ENCODE results near the gene JAG1. TPM values are rescaled to one million over a fixed set of nuclear protein-coding genes. Genes with fewer than 3 reads are reported as not detected.

The JAG1 gene
- total and polyA plus RNA-seq, 2 of the 4 experiments (the other 2 are of a cell fraction), result 10.2 to 22.6 TPM

DNA sequence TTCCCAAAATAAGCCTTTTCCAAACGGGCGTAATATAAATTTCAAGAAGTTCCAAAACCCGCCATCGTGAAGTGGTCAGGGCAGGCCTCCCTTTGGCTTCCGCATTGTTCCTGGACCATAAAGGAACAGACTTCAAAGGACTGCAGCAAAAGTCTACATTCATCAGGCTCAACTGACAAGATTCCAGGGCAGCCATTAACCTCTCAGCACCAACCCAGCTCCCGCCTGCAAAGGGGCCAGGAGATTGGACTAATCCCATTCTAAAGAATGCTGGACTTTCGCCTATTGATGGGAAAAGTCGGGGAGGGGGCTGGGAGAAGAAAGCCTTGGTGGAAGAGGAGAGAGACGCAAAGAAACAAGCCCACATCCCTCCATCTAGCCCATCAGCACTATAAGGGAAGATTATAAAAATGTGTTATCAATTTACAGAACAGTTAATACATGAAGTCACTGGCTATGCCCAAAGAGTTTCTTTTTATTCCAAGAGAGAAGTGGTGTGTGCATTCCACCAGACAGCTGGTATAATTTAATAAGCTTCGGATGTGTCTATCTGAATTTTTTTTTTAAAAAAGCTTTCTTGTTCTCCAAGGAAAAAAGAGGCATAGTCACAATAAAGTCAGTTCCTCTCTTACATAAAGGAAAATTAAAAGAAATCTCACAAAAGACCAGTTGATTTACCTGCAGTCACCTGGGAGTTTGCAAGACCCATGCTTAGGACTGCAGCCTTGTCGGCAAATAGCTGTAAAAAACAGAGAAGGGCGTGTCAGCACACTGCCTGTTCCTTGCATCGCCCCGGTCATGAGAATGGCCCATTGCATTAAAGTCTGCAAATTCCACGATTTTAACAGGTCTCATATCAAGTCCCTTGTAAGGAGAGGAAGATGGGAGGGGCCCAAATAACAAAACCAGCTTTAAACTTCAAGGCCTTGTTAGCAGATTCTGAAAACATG is 17.8 kb downstream of the JAG1 start (continued):
- TF ChIP-seq CEBPB (IDR thresholded peaks at IDR 0.05; ENCODE audit: low read depth, low read length) (no peak), BHLHE40 (IDR thresholded peaks at IDR 0.05; ENCODE audit: low read depth, low read length) (no peak)

DNA sequence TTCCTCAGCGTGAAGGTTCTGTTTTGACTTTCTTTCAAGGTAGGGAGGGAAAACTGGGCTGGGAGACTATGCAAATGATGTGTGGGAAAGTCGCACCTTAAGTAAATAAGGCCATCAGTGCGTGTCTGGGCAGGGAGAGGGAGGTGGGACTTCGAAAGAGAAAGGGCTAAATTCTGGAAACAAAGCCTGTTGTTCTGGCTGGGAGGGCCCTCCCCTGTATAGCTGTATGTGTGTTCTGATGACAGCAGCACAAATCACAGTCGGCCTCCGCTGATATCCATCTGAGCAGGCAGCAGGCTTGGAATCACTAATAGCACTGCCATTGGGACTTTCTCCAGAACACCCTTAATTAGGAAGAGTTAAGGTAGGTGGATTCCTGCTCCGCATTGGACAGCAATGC is 19.2 kb downstream of the JAG1 start:
- CTCF ChIA-PET, result no interaction called here
- Histone ChIP-seq H2AFZ (replicated peaks; ENCODE audit: low read length, poor library complexity) (no peak overlapping the region), H2BK120ac (ENCODE audit: low read depth, low read length) (no peak overlapping the region), H3K9me3 (ENCODE audit: control insufficient read depth, insufficient read depth, low read length) (no peaks in the 10 kb centered on the region), H2AK9ac (replicated peaks; ENCODE audit: low read depth, low read length, poor library complexity) (no peak overlapping the region), H3K56ac (ENCODE audit: extremely low read depth, insufficient read depth, low read length) (no peak overlapping the region), H3K23ac (ENCODE audit: low read depth, low read length) (no peak overlapping the region), H3K9me1 (ENCODE audit: insufficient read depth, low read length) (peaks cover 23% of the 10 kb centered on the region), H2BK20ac (ENCODE audit: low read depth, low read length) (no peak overlapping the region), H4K5ac (ENCODE audit: low read depth, low read length) (no peak overlapping the region), H3K9ac (ENCODE audit: low read depth, low read length) (no peak overlapping the region), H3K4me3 (ENCODE audit: insufficient read depth, low read depth, low read length) (no peak overlapping the region), H2BK5ac (ENCODE audit: low read depth, low read length, poor library complexity, severe bottlenecking) (no peak overlapping the region), H2BK15ac (ENCODE audit: low read depth, low read length) (no peak overlapping the region), H3K4me1 (ENCODE audit: control insufficient read depth, insufficient read depth, low read length) (peaks cover 28% of the 10 kb centered on the region), H3K4ac (ENCODE audit: low read depth, low read length) (peak overlapping the region; percentile 11; the same call in 1 of the 2 replicates), H3K27ac (ENCODE audit: insufficient read depth, low read length) (no peak overlapping the region), H3K14ac (replicated peaks; ENCODE audit: low read depth, low read length) (0 out of 2 replicates have a peak overlapping the region, but pooled peaks have one; percentile 2), H4K20me1 (ENCODE audit: insufficient read depth, low read length) (peaks cover 14% of the 10 kb centered on the region), H3K79me1 (ENCODE audit: low read depth in 1 of 2, low read length in 2 of 2) (peaks cover 14 to 47% of the 10 kb centered on the region in 2 experiments; a peak in 3 of 4 replicates), H3K18ac (ENCODE audit: low read depth, low read length) (no peak overlapping the region), H3K4me2 (ENCODE audit: low read depth, low read length) (no peak overlapping the region), H4K91ac (ENCODE audit: insufficient read depth, low read depth, low read length) (no peak overlapping the region), H2AK5ac (ENCODE audit: low read depth, low read length) (peak overlapping the region; percentile 45; the same call in 1 of the 2 replicates), H4K8ac (ENCODE audit: low read depth in 2 of 2, low read length in 2 of 2) (no peak overlapping the region), H3K27me3 (ENCODE audit: control insufficient read depth, insufficient read depth, low read length) (no peaks in the 10 kb centered on the region), H3K36me3 (ENCODE audit: control insufficient read depth, insufficient read depth, low read length) (peaks cover 67% of the 10 kb centered on the region)
- in situ Hi-C loops (cut with MboI; ENCODE audit: low sequenced_read_pairs) (no loop called here), intact Hi-C loops (cut with micrococcal nuclease) (loop anchor here (5.0 to 10.0 kb wide), 3 partner anchors 97 to 1040 kb away; no protein-coding TSS in a partner anchor), dilution Hi-C loops (cut with HindIII; ENCODE audit: low sequenced_read_pairs, unreplicated experiment) (loop anchor here (25.0 kb wide), 1 partner anchor 883 kb away; no protein-coding TSS in a partner anchor)
- POLR2A ChIA-PET (ENCODE audit: unreplicated experiment), result no interaction called here
- DNase-seq (no peak), ATAC-seq (ENCODE audit: low read depth) (no peak)
- TF ChIP-seq RFX5 (IDR thresholded peaks at IDR 0.05; ENCODE audit: low read depth, low read length) (no peak), POLR2A (IDR thresholded peaks at IDR 0.05; ENCODE audit: low read depth, low read length) (no peak), MAZ (IDR thresholded peaks at IDR 0.05; ENCODE audit: borderline replicate concordance, low read depth, low read length) (no peak), MXI1 (IDR thresholded peaks at IDR 0.05; ENCODE audit: borderline replicate concordance, low read depth, low read length) (no peak), BHLHE40 (IDR thresholded peaks at IDR 0.05; ENCODE audit: low read depth, low read length) (no peak), SMC3 (IDR thresholded peaks at IDR 0.05; ENCODE audit: low read depth, low read length) (no peak), FOS (IDR thresholded peaks at IDR 0.05; ENCODE audit: low read depth, low read length) (no peak), MAFK (IDR thresholded peaks at IDR 0.05; ENCODE audit: low read depth, low read length) (no peak), NFE2L2 (IDR thresholded peaks at IDR 0.05; ENCODE audit: low read depth, low read length) (no peak), RCOR1 (IDR thresholded peaks at IDR 0.05; ENCODE audit: insufficient replicate concordance, low read length) (no peak), CEBPB (IDR thresholded peaks at IDR 0.05; ENCODE audit: low read depth, low read length) (no peak)
- TF ChIP-seq, protein P1, sequence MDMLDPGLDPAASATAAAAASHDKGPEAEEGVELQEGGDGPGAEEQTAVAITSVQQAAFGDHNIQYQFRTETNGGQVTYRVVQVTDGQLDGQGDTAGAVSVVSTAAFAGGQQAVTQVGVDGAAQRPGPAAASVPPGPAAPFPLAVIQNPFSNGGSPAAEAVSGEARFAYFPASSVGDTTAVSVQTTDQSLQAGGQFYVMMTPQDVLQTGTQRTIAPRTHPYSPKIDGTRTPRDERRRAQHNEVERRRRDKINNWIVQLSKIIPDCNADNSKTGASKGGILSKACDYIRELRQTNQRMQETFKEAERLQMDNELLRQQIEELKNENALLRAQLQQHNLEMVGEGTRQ (IDR thresholded peaks at IDR 0.05; ENCODE audit: low read depth, low read length), result no peak
- TF ChIP-seq, protein P2, sequence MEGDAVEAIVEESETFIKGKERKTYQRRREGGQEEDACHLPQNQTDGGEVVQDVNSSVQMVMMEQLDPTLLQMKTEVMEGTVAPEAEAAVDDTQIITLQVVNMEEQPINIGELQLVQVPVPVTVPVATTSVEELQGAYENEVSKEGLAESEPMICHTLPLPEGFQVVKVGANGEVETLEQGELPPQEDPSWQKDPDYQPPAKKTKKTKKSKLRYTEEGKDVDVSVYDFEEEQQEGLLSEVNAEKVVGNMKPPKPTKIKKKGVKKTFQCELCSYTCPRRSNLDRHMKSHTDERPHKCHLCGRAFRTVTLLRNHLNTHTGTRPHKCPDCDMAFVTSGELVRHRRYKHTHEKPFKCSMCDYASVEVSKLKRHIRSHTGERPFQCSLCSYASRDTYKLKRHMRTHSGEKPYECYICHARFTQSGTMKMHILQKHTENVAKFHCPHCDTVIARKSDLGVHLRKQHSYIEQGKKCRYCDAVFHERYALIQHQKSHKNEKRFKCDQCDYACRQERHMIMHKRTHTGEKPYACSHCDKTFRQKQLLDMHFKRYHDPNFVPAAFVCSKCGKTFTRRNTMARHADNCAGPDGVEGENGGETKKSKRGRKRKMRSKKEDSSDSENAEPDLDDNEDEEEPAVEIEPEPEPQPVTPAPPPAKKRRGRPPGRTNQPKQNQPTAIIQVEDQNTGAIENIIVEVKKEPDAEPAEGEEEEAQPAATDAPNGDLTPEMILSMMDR (conservative IDR thresholded peaks at IDR 0.05; ENCODE audit: low read depth, low read length), result no peak
- no TSS peak for BruUV-seq (replicated peaks)
- WGBS, 2 experiments (ENCODE audit: extremely low coverage in 2 of 2, insufficient read length in 1 of 2), result no CpG with 5 or more reads among the region's 7 CpGs

All from IMR-90 (cell line).